ENCODE measurements around the gene TMEM221.

TMEM221 gene

GRCh38 chr19:17484520-17485185 lies 36.2 kb upstream of the TMEM221 start:
- Mint-ChIP-seq H3K4me1 (peaks cover 42% of the 10 kb centered on the region), H3K4me3 (no peak overlapping the region), H3K27me3 (ENCODE audit: low read depth, poor library complexity) (peaks cover 22% of the 10 kb centered on the region), H3K9me3 (no peaks in the 10 kb centered on the region), H3K27ac (no peak overlapping the region), H3K36me3 (ENCODE audit: low read depth) (peaks cover 13% of the 10 kb centered on the region)
- no peak for DNase-seq
- no peak for TF ChIP-seq CTCF (IDR thresholded peaks at IDR 0.05)

- Mint-ChIP-seq H3K27me3 (ENCODE audit: low read depth, poor library complexity) (peaks cover 20% of the 10 kb centered on the region), H3K27ac (no peak overlapping the region), H3K9me3 (no peaks in the 10 kb centered on the region), H3K36me3 (ENCODE audit: low read depth) (peaks cover 9% of the 10 kb centered on the region), H3K4me1 (peaks cover 40% of the 10 kb centered on the region), H3K4me3 (no peak overlapping the region)
- TF ChIP-seq CTCF (IDR thresholded peaks at IDR 0.05): no peak
- DNase-seq: no peak
Observed at GRCh38 chr19:17483605-17484002, 35.1 kb upstream of the TMEM221 start.

GRCh38 chr19:17482877-17483604 lies 34.6 kb upstream of the TMEM221 start:
- no peak for DNase-seq
- peaks cover 16% of the 10 kb centered on the region for H3K27me3 Mint-ChIP-seq (ENCODE audit: low read depth, poor library complexity)
- peaks cover 4% of the 10 kb centered on the region for H3K36me3 Mint-ChIP-seq (ENCODE audit: low read depth)
- no peak overlapping the region for H3K27ac Mint-ChIP-seq
- peaks cover 35% of the 10 kb centered on the region for H3K4me1 Mint-ChIP-seq
- H3K9me3 Mint-ChIP-seq: no peaks in the 10 kb centered on the region
- no peak for TF ChIP-seq CTCF (IDR thresholded peaks at IDR 0.05)
- H3K4me3 Mint-ChIP-seq: no peak overlapping the region

GRCh38 chr19:17481986-17482385 lies 33.5 kb upstream of the TMEM221 start:
- H3K4me3 Mint-ChIP-seq: no peak overlapping the region
- peaks cover 11% of the 10 kb centered on the region for H3K27me3 Mint-ChIP-seq (ENCODE audit: low read depth, poor library complexity)
- peak overlapping the region; percentile 42 for H3K27ac Mint-ChIP-seq
- H3K36me3 Mint-ChIP-seq (ENCODE audit: low read depth): peaks cover 4% of the 10 kb centered on the region
- H3K4me1 Mint-ChIP-seq: peaks cover 30% of the 10 kb centered on the region
- no peak for TF ChIP-seq CTCF (IDR thresholded peaks at IDR 0.05)
- no peaks in the 10 kb centered on the region for H3K9me3 Mint-ChIP-seq
- DNase-seq: no peak

GRCh38 chr19:17479325-17479791 lies 30.9 kb upstream of the TMEM221 start:
- peak overlapping the region; percentile 60 for H3K27ac Mint-ChIP-seq
- TF ChIP-seq CTCF (IDR thresholded peaks at IDR 0.05): no peak
- DNase-seq: no peak
- no peaks in the 10 kb centered on the region for H3K9me3 Mint-ChIP-seq
- H3K4me3 Mint-ChIP-seq: no peak overlapping the region
- peaks cover 3% of the 10 kb centered on the region for H3K27me3 Mint-ChIP-seq (ENCODE audit: low read depth, poor library complexity)
- H3K36me3 Mint-ChIP-seq (ENCODE audit: low read depth): peaks cover 4% of the 10 kb centered on the region
- H3K4me1 Mint-ChIP-seq: peaks cover 35% of the 10 kb centered on the region

Measured in nephron progenitor cell (in vitro differentiated cells).